GM15510 (cell line): Measurements from ENCODE around the gene TNFSF12.
A peak's percentile ranks its signal among the peaks of the same experiment; 100 is the strongest.

Source experiments
- POLR2A ChIP-seq: IDR thresholded peaks from 3 replicates; pipeline ENCODE4 v1.6.1; 2011; ENCODE audit warnings: borderline replicate concordance; ENCODE audit not compliant: insufficient read length; ENCODE audit errors: extremely low read depth

TNFSF12 gene

GRCh38 chr17:7573324-7574080, 24.6 kb downstream of the TNFSF12 start:
- TF ChIP-seq POLR2A, result peak; percentile 47

- no peak for TF ChIP-seq POLR2A
Measured at GRCh38 chr17:7574176-7574953, 25.5 kb downstream of the TNFSF12 start.

- no peak for TF ChIP-seq POLR2A
Measured at GRCh38 chr17:7575481-7575883, 26.6 kb downstream of the TNFSF12 start.

GRCh38 chr17:7575959-7576358, 27.1 kb downstream of the TNFSF12 start:
- TF ChIP-seq POLR2A, result no peak

GRCh38 chr17:7576432-7576937, 27.6 kb downstream of the TNFSF12 start:
- no peak for TF ChIP-seq POLR2A

- no peak for TF ChIP-seq POLR2A
Measured at GRCh38 chr17:7577327-7578199, 28.7 kb downstream of the TNFSF12 start.

- TF ChIP-seq POLR2A, result peak; percentile 58
Measured at GRCh38 chr17:7579001-7579833, 30.4 kb downstream of the TNFSF12 start, which contains the start of gene CD68. Gene CD68 (plus strand): TSS chr17:7579638. CDS start chr17:7579678, 40 bp downstream.

GRCh38 chr17:7579834-7580603, 31.2 kb downstream of the TNFSF12 start:
- TF ChIP-seq POLR2A, result no peak

GRCh38 chr17:7580604-7581575, 32.0 kb downstream of the TNFSF12 start:
- TF ChIP-seq POLR2A, result no peak

- TF ChIP-seq POLR2A, result no peak
Measured at GRCh38 chr17:7582396-7583252, 33.8 kb downstream of the TNFSF12 start.
